GM19240 (cell line): ENCODE data around the gene HKDC1.
"Not testable (repeated sequence)": the region's sequence is repeated elsewhere in the genome, so short reads cannot be mapped to it uniquely, and the experiment has no call there.

Experiments used
- DNase-seq: peaks from one replicate; pipeline ENCODE4 v3.0.0; 2011; ENCODE audit warnings: low spot score; ENCODE audit not compliant: insufficient read length

HKDC1 gene

DNA sequence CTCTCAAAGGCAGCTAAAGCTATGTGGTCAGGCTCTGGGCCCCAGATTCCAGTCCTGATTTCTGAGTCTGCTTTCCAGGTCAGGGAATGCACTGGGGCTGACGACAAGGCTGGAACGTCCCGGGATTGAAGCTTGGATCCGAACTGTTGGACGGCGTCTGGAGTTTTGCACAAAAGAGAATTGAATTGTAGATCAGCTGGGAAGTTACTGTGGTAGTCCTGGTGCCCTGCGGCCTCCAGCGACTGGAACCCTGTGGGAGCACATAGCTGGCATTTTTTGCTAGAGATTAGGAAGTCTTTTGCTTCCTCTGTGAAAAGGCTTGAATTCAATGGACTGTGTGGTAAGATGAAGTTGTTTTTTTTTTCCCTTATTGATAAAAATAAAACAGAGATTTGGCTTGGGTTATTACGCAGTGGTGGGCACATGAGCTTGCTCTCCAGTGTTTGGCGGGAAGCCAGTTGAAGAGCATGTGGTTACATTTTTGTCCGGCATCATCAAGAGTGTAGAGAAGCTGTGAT, 58.4 kb downstream of the HKDC1 start, which contains the start of gene HK1:
TSS of gene HK1 (plus strand) at position 51 of the 518 bp plus-strand sequence.
- no peak for DNase-seq

DNA sequence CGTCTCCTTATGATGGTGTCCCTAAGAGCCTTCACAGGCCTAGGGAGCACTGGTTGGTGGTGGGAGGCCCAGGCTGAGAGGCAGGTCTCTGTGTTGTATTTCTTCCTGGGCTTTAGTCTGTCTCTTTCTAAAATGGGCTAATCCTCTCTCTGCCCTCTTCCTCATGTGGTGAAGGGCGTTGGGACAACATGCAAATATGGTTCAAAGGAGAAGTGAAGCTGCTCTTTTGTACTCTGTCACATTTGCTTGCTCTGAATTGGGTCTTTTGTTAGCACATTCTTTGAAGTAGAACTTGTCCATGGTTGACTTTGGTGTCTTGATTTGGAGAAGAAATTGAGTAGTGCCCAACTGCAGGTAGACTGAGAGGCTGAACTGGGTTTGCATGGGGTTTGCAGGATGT, 59.0 kb downstream of the HKDC1 start:
- no peak for DNase-seq

DNA sequence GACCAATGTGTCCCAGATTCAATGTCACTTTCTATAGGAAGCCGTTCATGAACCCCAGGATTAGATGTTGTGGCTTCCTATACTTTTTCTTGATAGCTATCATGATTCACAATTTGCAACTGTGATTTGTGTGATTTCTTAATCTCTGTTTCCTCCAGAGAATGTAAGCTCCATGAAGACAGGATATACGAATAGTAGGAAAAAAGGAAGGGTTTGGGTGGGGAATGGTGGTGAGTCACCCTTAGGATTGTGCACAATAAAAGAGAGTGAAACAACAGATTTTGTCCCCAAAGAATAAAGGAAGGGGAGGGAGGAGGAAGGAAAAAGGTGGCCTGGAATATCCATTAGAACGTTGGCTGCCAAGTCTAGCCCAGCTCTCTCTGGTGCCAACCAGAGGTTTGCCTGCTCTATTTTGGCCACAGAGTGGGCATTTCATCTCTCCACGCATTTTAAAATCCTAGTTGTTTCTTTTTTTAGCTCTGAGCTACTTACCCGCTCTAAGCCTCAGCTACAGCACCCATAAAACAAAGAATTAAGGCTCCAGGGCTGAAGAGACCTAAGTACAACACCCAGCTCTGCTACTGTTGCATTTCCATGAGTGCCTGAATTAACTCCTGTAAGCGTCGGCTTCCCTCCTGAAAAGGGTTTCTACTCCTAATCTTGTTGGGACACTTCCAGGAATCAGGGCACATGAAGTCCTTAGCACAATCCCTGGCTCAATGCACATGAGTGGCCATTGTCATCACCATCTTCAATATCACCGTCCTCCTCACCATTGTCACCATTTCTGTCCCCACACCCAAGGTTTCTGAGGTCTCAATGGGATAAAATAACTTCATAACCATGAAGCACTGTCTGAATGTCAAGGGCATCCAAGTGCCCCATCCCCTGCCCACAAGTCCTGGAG, 61.6 kb downstream of the HKDC1 start:
- DNase-seq: no peak

DNA sequence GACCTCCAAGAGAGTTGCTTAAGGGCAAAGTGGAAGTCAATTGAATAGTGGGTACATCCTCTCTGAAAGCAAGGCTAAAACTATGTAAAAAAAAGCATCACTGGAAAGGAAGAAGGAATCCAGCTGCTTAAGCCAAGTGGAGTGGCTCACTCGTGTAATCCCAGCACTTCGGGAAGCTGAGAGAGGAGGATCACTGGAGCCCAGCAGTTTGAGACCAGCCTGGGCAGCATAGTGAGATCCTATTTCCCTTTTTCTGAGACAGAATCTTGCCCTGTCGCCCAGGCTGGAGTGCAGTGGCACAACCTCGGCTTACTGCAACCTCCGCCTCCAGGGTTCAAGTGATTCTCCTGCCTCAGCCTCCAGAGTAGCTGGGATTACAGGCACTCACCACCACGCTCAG, 64.3 kb downstream of the HKDC1 start:
- not testable (repeated sequence) for DNase-seq

DNA sequence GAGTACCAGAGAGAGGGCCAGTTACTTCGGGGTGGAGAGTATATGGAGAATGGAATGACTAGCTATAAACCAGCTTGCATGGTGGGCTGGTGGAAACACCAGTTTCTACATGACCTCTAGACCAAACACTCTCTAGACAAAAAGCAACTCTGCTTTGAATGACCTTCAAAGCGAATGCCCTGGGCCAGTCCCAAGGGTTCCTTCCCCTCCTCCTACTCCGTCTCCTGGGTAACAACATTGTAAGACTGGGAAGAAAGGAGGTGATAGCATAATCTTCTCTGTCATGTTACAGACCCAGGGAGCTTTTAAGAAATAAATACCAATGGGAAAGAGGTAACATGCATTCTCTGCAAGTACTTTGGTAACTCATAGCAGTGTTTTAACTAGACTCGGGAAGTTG, 65.6 kb downstream of the HKDC1 start:
- no peak for DNase-seq

DNA sequence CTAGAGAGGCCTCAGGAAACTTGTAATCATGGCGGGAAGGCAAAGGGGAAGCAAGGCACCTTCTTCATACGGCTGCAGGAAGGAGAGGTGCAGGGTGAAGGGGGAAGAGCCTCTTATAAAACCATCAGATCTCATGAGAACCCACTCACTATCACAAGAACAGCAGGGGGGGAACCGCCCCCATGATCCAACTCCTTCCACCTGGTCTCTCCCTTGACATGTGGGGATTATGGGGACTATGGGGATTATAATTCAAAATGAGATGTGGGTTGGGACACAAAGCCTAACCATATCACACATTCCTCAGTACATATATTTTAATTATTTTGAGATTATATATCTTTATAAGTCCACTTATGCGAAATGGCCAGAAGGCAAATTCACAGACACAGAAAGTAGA, 67.0 kb downstream of the HKDC1 start:
- no peak for DNase-seq

- DNase-seq: no peak
These were observed 70.9 kb downstream of the HKDC1 start for GRCh38 chr10:69290993-69291392.

DNA sequence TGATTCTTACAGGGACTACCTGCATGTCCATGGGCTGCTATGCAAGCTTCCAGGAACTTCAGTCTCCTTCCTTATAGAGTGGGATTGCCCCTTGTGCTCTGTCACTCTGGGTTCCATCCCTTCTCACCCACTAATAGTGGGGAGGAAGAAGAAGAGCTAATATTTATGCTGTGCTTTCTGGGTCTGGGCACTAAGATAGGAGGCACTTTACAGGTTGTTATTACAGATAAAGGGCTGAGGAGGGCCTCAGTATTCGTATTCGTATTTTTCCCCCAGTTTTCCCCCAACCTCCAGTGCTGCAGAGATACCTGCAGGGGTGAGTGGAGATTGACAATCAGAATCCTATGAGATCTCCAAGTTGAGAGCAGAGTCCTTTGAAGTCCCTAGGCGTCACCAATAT, 72.3 kb downstream of the HKDC1 start:
- DNase-seq: no peak

GRCh38 chr10:69295027-69295636, 75.0 kb downstream of the HKDC1 start:
- DNase-seq: no peak

GRCh38 chr10:69303632-69304051, 83.5 kb downstream of the HKDC1 start:
- DNase-seq: no peak

DNA sequence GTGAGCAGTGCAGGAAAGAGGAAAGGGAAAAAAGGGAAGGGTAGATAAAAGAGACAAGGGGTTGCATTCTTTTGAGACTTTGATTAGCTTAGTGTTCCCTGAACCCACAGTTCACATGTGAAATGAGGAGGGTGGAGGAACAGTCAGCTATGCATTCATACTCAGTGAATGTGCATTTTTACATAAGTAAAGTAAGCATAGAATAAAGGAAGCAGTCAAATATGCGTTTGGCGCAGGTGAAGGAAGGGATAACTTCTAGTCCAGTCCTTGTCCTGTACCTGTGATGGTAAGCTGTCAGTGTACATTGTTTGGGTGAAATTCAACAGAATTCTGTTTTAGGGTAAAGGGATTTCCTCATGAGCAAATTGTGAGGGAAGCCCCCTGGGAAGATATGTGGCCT, 86.3 kb downstream of the HKDC1 start:
- no peak for DNase-seq

DNA sequence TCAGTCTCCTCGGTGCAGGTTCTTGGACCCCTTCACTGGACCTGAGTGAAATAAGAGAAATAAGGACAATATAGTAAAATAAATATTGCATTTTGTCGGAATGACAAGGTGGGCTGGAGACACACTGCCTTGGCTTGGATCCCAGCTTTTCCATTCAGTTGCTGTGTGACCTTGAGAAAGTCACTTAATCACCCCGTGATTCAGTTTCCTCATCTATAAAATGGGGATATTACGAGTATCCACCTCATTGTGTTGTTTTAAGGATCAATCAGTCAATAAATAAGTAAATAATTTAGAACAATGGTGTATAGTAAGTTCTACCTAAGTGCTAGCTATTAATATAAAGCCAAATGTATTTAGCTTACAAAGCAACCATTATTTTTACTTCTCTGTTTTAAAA, 87.3 kb downstream of the HKDC1 start:
- DNase-seq: no peak

DNA sequence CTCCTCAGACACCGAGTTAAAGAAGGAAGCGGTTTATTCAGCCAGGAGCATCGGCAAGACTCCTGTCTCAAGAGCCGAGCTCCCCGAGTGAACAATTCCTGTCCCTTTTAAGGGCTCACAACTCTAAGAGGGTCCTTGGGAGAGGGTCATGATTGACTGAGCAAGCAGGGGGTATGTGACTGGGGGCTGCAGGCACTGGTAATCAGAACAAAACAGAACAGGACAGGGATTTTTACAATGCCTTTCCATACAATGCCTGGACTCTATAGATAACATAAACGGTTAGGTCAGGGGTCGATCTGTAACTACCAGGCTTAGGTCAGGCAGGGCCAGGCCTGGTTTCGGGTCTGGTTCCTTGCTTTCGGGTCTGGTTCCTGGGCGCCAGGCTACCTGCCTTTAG, 88.2 kb downstream of the HKDC1 start:
- not testable (repeated sequence) for DNase-seq

- DNase-seq: no peak
These were observed 91.2 kb downstream of the HKDC1 start for GRCh38 chr10:69311309-69311708.

- no peak for DNase-seq
These were observed 92.4 kb downstream of the HKDC1 start for GRCh38 chr10:69312528-69312927.

DNA sequence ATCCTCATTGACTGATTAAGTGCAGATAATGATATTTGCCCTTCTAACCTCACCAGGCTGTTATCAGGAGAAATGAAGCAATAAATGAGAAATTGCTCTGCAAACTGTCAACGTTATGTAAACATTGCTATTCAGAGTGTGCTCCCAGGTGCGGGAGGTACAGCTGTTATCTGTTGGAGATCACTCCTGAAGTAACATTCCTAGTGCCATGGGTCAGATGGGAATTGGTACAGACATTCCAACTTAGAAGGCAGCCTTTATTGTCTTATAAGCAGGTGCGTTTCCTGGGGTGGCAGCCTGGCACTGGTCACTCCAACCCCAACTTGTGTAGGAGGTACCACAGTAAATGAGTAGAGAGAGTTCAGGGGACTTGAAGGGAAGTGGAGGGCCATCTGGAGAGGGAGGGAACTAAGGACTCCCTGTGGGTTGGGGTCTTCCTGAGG, 95.0 kb downstream of the HKDC1 start:
- DNase-seq: no peak

DNA sequence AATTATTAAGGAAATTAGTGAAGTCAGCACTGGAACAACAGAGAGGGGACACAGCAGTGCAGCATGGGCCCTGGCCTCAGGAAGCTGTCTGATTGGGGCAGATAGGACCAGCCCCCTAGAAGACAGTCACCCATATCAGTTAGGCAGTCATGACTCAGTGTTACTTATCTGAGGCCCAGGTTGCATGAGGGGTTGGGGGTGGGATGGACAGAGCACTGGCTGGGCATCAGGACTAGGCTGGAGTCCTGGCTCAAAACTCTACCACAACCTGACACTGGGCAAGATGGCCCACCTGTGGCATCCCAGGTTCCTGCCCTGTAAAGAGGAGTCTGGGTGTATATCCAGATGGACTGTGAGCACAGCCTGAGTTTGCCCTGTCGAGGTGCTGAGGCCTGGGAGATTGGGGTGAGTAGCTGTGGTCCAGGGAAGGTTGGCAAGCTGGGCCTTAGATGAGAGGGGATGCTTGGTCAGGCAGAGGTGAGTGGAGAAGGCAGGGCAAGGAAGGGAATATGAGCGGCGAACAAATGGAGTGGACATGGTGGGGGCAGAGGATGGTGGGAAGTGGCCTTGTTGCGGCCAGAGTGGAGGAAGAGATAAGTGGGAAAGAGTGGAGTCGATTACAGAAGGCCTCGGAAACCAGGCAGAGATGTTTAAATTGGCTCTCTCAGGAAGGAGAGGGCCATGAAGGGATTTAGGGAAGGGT, 95.6 kb downstream of the HKDC1 start:
- DNase-seq: no peak

- DNase-seq: no peak
These were observed 96.4 kb downstream of the HKDC1 start for GRCh38 chr10:69316313-69317059.
